MM.1S (cell line): Measurements from ENCODE around the gene LMO1.

ENCODE experiments used
- DNase-seq: peaks from one replicate; pipeline ENCODE4 v3.0.0-alpha.2; 2015
- H2AFZ ChIP-seq: fragments of 300-600 bp; sonication (generic); 2 replicates; pipeline ENCODE4 v1.6.0; 2016; ENCODE audit warnings: antibody characterized with exemption, low read length
- H3F3A ChIP-seq: fragments of 300-600 bp; sonication (generic); 2 replicates; pipeline ENCODE4 v1.6.1; 2016; ENCODE audit warnings: mild to moderate bottlenecking, antibody characterized with exemption, low read length, moderate library complexity, mixed read lengths; ENCODE audit not compliant: insufficient read depth
- H3K27ac ChIP-seq: fragments of 300-600 bp; sonication (generic); 2 replicates; pipeline ENCODE4 v1.5.1; 2016; ENCODE audit warnings: mild to moderate bottlenecking, low read length
- H3K27me3 ChIP-seq: fragments of 300-600 bp; sonication (generic); replicated peaks from 2 replicates; pipeline ENCODE4 v1.6.0; 2016; ENCODE audit warnings: low read length; ENCODE audit not compliant: insufficient read depth
- H3K36me3 ChIP-seq: fragments of 300-600 bp; sonication (generic); replicated peaks from 2 replicates; pipeline ENCODE4 v1.6.1; 2016; ENCODE audit warnings: mild to moderate bottlenecking, low read length, mixed read lengths; ENCODE audit not compliant: insufficient read depth
- H3K4me1 ChIP-seq: fragments of 300-600 bp; sonication (generic); 2 replicates; pipeline ENCODE4 v1.6.1; 2016; ENCODE audit warnings: low read length, mixed read lengths
- H3K4me2 ChIP-seq: fragments of 300-600 bp; sonication (generic); 2 replicates; pipeline ENCODE4 v1.6.0; 2016; ENCODE audit warnings: low read depth, low read length
- H3K4me3 ChIP-seq: fragments of 300-600 bp; sonication (generic); 2 replicates; pipeline ENCODE4 v1.5.1; 2016; ENCODE audit warnings: low read length, mixed read lengths
- H3K79me2 ChIP-seq: fragments of 300-600 bp; sonication (generic); 2 replicates; pipeline ENCODE4 v1.6.1; 2016; ENCODE audit warnings: mixed run types, low read length, mixed read lengths
- H3K9ac ChIP-seq: fragments of 300-600 bp; sonication (generic); 2 replicates; pipeline ENCODE4 v1.6.1; 2016; ENCODE audit warnings: low read length, mixed read lengths
- H3K9me2 ChIP-seq: fragments of 300-600 bp; sonication (generic); replicated peaks from 2 replicates; pipeline ENCODE4 v1.6.1; 2016; ENCODE audit warnings: mild to moderate bottlenecking, low read length, mixed read lengths; ENCODE audit not compliant: insufficient read depth
- H3K9me3 ChIP-seq: fragments of 300-600 bp; sonication (generic); replicated peaks from 2 replicates; pipeline ENCODE4 v1.6.1; 2016; ENCODE audit warnings: mild to moderate bottlenecking, low read length, mixed read lengths; ENCODE audit not compliant: insufficient read depth
- H4K20me1 ChIP-seq: fragments of 300-600 bp; sonication (generic); 2 replicates; pipeline ENCODE4 v1.6.1; 2016; ENCODE audit warnings: mild to moderate bottlenecking, low read length, moderate library complexity, mixed read lengths; ENCODE audit not compliant: insufficient read depth
- EZH2 ChIP-seq: fragments of 300-600 bp; sonication (generic); optimal IDR thresholded peaks from 2 replicates; pipeline ENCODE3; 2017; ENCODE audit warnings: low read depth, mild to moderate bottlenecking, antibody characterized with exemption, low read length, mixed read lengths
- EZH2phosphoT487 ChIP-seq: fragments of 300-600 bp; sonication (generic); IDR thresholded peaks from 2 replicates; pipeline ENCODE4 v1.6.1; 2018; ENCODE audit warnings: antibody characterized with exemption, low read length
- TF ChIP-seq, protein P1 (sequence below): fragments of 300-600 bp; sonication (generic); IDR thresholded peaks from 2 replicates; pipeline ENCODE4 v1.5.1; 2016; ENCODE audit warnings: antibody characterized with exemption, low read length, mixed read lengths

The LMO1 gene

GRCh38 chr11:8224711-8225110 lies 39.0 kb downstream of the LMO1 start:
- Histone ChIP-seq H3K9me2 (no peaks in the 10 kb centered on the region), H3K4me3 (no peak overlapping the region), H3K9ac (no peak overlapping the region), H3F3A (no peaks in the 10 kb centered on the region), H4K20me1 (no peaks in the 10 kb centered on the region), H3K4me2 (no peak overlapping the region), H3K4me1 (no peaks in the 10 kb centered on the region), H3K9me3 (no peaks in the 10 kb centered on the region), H3K79me2 (no peaks in the 10 kb centered on the region), H3K27me3 (peaks cover 18% of the 10 kb centered on the region), H3K36me3 (no peaks in the 10 kb centered on the region), H2AFZ (no peak overlapping the region), H3K27ac (no peak overlapping the region)
- TF ChIP-seq EZH2: no peak
- TF ChIP-seq, protein P1, sequence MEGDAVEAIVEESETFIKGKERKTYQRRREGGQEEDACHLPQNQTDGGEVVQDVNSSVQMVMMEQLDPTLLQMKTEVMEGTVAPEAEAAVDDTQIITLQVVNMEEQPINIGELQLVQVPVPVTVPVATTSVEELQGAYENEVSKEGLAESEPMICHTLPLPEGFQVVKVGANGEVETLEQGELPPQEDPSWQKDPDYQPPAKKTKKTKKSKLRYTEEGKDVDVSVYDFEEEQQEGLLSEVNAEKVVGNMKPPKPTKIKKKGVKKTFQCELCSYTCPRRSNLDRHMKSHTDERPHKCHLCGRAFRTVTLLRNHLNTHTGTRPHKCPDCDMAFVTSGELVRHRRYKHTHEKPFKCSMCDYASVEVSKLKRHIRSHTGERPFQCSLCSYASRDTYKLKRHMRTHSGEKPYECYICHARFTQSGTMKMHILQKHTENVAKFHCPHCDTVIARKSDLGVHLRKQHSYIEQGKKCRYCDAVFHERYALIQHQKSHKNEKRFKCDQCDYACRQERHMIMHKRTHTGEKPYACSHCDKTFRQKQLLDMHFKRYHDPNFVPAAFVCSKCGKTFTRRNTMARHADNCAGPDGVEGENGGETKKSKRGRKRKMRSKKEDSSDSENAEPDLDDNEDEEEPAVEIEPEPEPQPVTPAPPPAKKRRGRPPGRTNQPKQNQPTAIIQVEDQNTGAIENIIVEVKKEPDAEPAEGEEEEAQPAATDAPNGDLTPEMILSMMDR: no peak
- TF ChIP-seq EZH2phosphoT487: no peak
- no peak for DNase-seq

DNA sequence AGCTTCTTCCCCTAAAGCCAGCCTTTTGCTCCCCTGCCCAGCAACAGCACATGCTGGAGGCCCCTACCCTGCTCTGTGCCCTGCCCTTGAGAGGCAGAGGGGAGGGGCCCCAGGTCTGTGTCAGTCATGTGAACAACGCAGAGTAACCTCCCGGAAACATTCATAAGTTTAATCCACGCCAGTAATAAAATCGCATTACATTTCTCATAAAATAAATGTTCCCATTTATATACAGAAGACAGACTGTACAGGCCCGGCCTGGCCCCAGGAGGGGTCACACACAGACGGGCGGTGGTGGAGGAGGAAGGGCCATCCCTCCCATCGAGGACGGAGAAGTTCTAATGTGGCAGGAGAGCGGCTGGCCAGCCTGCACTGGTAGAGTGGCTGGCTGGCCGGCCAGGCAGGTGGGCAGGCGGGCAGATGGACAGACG lies 39.5 kb downstream of the LMO1 start:
- Histone ChIP-seq H3K9me2 (no peaks in the 10 kb centered on the region), H2AFZ (no peak overlapping the region), H3K4me2 (no peak overlapping the region), H3K9ac (no peak overlapping the region), H3F3A (no peaks in the 10 kb centered on the region), H3K27me3 (peaks cover 16% of the 10 kb centered on the region), H3K79me2 (no peaks in the 10 kb centered on the region), H3K27ac (no peak overlapping the region), H3K4me1 (no peaks in the 10 kb centered on the region), H3K36me3 (no peaks in the 10 kb centered on the region), H4K20me1 (no peaks in the 10 kb centered on the region), H3K9me3 (no peaks in the 10 kb centered on the region), H3K4me3 (no peak overlapping the region)
- TF ChIP-seq EZH2 (no peak), EZH2phosphoT487 (no peak)
- TF ChIP-seq, protein P1: no peak
- no peak for DNase-seq

DNA sequence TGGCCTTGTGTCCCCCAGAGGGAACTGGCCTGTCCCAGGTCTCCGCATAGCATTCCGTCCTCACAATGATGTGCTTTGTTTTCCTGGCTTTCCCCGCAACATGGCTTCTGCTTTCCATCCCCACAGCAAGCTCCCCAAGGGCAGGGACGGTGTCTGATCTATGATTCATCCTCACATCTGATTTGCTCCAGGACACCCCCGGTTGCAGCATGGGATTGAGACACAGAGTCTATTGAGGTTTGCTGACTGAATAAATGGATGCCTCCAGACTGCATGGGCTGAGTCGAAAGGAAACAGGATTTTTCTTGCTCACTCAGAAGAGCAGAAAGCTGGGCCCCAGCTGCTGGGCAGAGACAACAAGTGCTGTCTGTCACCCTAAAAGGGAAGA lies 40.2 kb downstream of the LMO1 start:
- H3K27ac ChIP-seq: no peak overlapping the region
- no peaks in the 10 kb centered on the region for H3K79me2 ChIP-seq
- no peaks in the 10 kb centered on the region for H3K9me3 ChIP-seq
- TF ChIP-seq, protein P1: no peak
- no peak for TF ChIP-seq EZH2
- no peak for TF ChIP-seq EZH2phosphoT487
- peaks cover 15% of the 10 kb centered on the region for H3K27me3 ChIP-seq
- H3K36me3 ChIP-seq: no peaks in the 10 kb centered on the region
- no peak for DNase-seq
- no peak overlapping the region for H2AFZ ChIP-seq
- H3K4me3 ChIP-seq: no peak overlapping the region
- no peaks in the 10 kb centered on the region for H4K20me1 ChIP-seq
- no peaks in the 10 kb centered on the region for H3K9me2 ChIP-seq
- no peak overlapping the region for H3K9ac ChIP-seq
- H3F3A ChIP-seq: no peaks in the 10 kb centered on the region
- no peak overlapping the region for H3K4me2 ChIP-seq
- no peaks in the 10 kb centered on the region for H3K4me1 ChIP-seq
